ENCODE data around the gene FABP1.

DNA sequence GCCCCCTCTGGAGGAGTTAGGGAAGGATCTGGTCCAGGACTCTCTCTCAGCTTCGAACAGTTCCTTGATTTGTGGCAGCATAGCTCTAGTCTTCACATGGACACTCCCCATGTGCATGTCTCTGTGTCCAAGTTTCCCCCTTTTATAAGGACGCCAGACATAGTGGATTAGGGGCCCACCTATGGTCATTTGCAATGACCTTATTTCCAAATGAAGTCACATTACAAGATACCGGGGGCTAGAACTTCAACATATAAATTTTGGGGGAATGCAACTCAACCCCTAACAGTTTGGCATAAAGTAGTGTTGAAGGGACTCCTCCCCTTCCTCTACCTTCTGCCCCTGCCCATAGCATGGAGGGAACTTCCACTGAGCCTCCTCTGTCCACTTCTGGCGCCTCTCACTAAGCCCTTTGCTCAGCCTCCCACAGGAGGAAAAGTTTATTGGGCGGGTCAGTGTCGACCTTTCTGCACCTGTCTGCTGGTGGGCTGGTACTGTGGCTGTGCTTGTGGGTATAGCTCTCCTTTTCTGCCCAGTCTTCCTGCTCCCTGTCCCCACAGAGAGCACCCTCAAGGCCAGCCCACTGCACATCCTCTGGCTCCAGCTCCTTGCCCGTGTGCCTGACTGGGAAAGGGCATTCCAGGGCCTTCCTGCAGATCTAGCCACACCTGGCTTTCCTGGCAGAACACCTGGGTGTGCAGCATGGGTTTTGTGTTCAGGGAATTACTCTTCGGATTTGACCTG, 5.5 kb downstream of the FABP1 start:
- TF ChIP-seq EZH2 (IDR thresholded peaks at IDR 0.05) (no peak), POLR2AphosphoS5 (IDR thresholded peaks at IDR 0.05; ENCODE audit: borderline replicate concordance, low read depth, low read length) (no peak)
